Breast epithelium (tissue), 4 donors: ENCODE measurements around the gene RWDD1. TPM values are rescaled to one million over a fixed set of nuclear protein-coding genes. Genes with fewer than 3 reads are reported as not detected.

Experiments
- DNase-seq, 2 donors: peaks; one replicate each; pipeline ENCODE4 v3.0.0-alpha.2; 2019; ENCODE audit warnings: low spot score in 2 of 2
- H3K27ac ChIP-seq, 2 donors: fragments of 200-600 bp; sonication (generic) in 1 of 2; one replicate each; pipeline ENCODE4 v1.5.1; 2016 to 2019; ENCODE audit warnings: mild to moderate bottlenecking in 1 of 2
- H3K27me3 ChIP-seq, 2 donors: fragments of 200-600 bp; sonication (generic) in 1 of 2; one replicate each; pipeline versions ENCODE4 v1.5.1 to v1.6.0; 2017 to 2019; ENCODE audit warnings: control low read depth in 1 of 2, mild to moderate bottlenecking in 1 of 2
- H3K36me3 ChIP-seq: fragments of 200-600 bp; one replicate; pipeline ENCODE4 v1.5.1; 2019
- H3K4me1 ChIP-seq, 2 donors: fragments of 200-600 bp; sonication (generic); one replicate each; pipeline ENCODE4 v1.5.1; 2016 to 2019; ENCODE audit warnings: control low read depth in 1 of 2
- H3K4me3 ChIP-seq, 3 donors: fragments of 200-600 bp; sonication (generic); 1 replicate in 2 of 3; 2 replicates in 1 of 3; pipeline ENCODE4 v1.5.1; 2016 to 2019; ENCODE audit warnings: mild to moderate bottlenecking in 3 of 3, moderate library complexity in 2 of 3
- H3K9me3 ChIP-seq, 2 donors: fragments of 200-600 bp; sonication (generic) in 1 of 2; one replicate each; pipeline ENCODE4 v1.5.1; 2016 to 2019; ENCODE audit warnings: control low read depth in 1 of 2
- CTCF ChIP-seq, 3 donors: fragments of 450-650 bp; IDR thresholded peaks; one replicate each; pipeline ENCODE4 v1.5.1; 2016 to 2017; ENCODE audit warnings: antibody characterized with exemption in 3 of 3, mild to moderate bottlenecking in 3 of 3, moderate library complexity in 3 of 3
- POLR2A ChIP-seq: fragments of 450-650 bp; IDR thresholded peaks from one replicate; pipeline ENCODE4 v1.6.1; 2016; ENCODE audit warnings: antibody characterized with exemption, mild to moderate bottlenecking, moderate library complexity
- POLR2AphosphoS5 ChIP-seq, 3 donors: sonication (generic); formaldehyde crosslinking; IDR thresholded peaks; one replicate each; pipeline ENCODE4 v1.6.1; 2017; ENCODE audit warnings: antibody characterized with exemption in 3 of 3
- intact Hi-C: fragments of 100-400 bp; cut with DNase I; formaldehyde crosslinking; loops from one replicate; pipeline ENCODE4 v1.15.1; 2023; ENCODE audit warnings: low total_unique reads
- total RNA-seq, 3 donors: library from RNA; depleted of rRNA; stranded (reverse); fragments of >200 nt; gene quantifications; one replicate each; pipeline ENCODE4 v1.1.0, GENCODE V29; 2016

The RWDD1 gene
- total RNA-seq, 3 donors from 2014 or later: 28.0 to 48.2 (median 39.0) TPM

- TF ChIP-seq POLR2A (no peak), POLR2AphosphoS5 (IDR thresholded peaks at IDR 0.05) (no peak), CTCF (IDR thresholded peaks at IDR 0.05) (no peak)
- H3K4me1 ChIP-seq: no peaks in the 10 kb centered on the region
- intact Hi-C loops: no loop called here
Measured at GRCh38 chr6:116547358-116547757, 23.9 kb upstream of the RWDD1 start.

GRCh38 chr6:116550796-116551195, 20.5 kb upstream of the RWDD1 start:
- Histone ChIP-seq H3K27ac (no peak overlapping the region), H3K4me1 (no peaks in the 10 kb centered on the region), H3K36me3 (no peaks in the 10 kb centered on the region), H3K27me3 (no peaks in the 10 kb centered on the region), H3K9me3 (no peaks in the 10 kb centered on the region), H3K4me3 (no peak overlapping the region)
- TF ChIP-seq POLR2AphosphoS5 (IDR thresholded peaks at IDR 0.05): no peak
- TF ChIP-seq POLR2A: no peak
- no peak for TF ChIP-seq CTCF (IDR thresholded peaks at IDR 0.05)
- intact Hi-C loops: no loop called here
- no peak for DNase-seq

More at GRCh38 chr6:116547358-116547757, 23.9 kb upstream of the RWDD1 start:
- Histone ChIP-seq H3K36me3 (no peaks in the 10 kb centered on the region), H3K9me3 (no peaks in the 10 kb centered on the region), H3K27me3 (no peaks in the 10 kb centered on the region), H3K4me3 (no peak overlapping the region), H3K27ac (no peak overlapping the region)
- no peak for DNase-seq

- no peaks in the 10 kb centered on the region for H3K27me3 ChIP-seq
- TF ChIP-seq POLR2AphosphoS5 (IDR thresholded peaks at IDR 0.05) (no peak), POLR2A (no peak)
- no peak within 1 kb of the TSS for H3K4me3 ChIP-seq
- intact Hi-C loops: no loop called here
- H3K4me1 ChIP-seq: no peaks in the 10 kb centered on the region
- H3K36me3 ChIP-seq: no peaks in the 10 kb centered on the region
- no peak within 1 kb of the TSS for H3K27ac ChIP-seq
- no peaks in the 10 kb centered on the region for H3K9me3 ChIP-seq
- DNase-seq: no peak
Measured at GRCh38 chr6:116553451-116553850, 17.9 kb upstream of the RWDD1 start, which contains the start of gene CALHM4. Gene CALHM4 (plus strand): TSS chr6:116553751. CDS start chr6:116553794, 43 bp downstream.

- H3K4me3 ChIP-seq: no peak overlapping the region
- DNase-seq: no peak
- TF ChIP-seq CTCF (IDR thresholded peaks at IDR 0.05) (no peak), POLR2AphosphoS5 (IDR thresholded peaks at IDR 0.05) (no peak), POLR2A (no peak)
Measured at GRCh38 chr6:116556065-116556464, 15.2 kb upstream of the RWDD1 start.

GRCh38 chr6:116556814-116557415, 14.4 kb upstream of the RWDD1 start:
- H3K27ac ChIP-seq: no peak overlapping the region
- no peaks in the 10 kb centered on the region for H3K9me3 ChIP-seq
- H3K36me3 ChIP-seq: no peaks in the 10 kb centered on the region
- H3K4me3 ChIP-seq: no peak overlapping the region
- DNase-seq: no peak
- no peaks in the 10 kb centered on the region for H3K4me1 ChIP-seq
- intact Hi-C loops: no loop called here
- TF ChIP-seq CTCF (IDR thresholded peaks at IDR 0.05) (no peak), POLR2AphosphoS5 (IDR thresholded peaks at IDR 0.05) (no peak), POLR2A (no peak)
- H3K27me3 ChIP-seq: no peaks in the 10 kb centered on the region

More at GRCh38 chr6:116556065-116556464, 15.2 kb upstream of the RWDD1 start:
- no peaks in the 10 kb centered on the region for H3K27me3 ChIP-seq
- no peaks in the 10 kb centered on the region for H3K9me3 ChIP-seq
- no peaks in the 10 kb centered on the region for H3K4me1 ChIP-seq
- intact Hi-C loops: no loop called here
- H3K36me3 ChIP-seq: no peaks in the 10 kb centered on the region
- H3K27ac ChIP-seq: no peak overlapping the region
